H1 (cell line): ENCODE data around the gene CTPS1.

ENCODE experiments used
- CEBPB ChIP-seq: IDR thresholded peaks from 2 replicates; pipeline ENCODE4 v1.6.1; 2012; ENCODE audit warnings: low read depth, low read length
- CREB1 ChIP-seq: IDR thresholded peaks from 2 replicates; pipeline ENCODE4 v1.6.1; 2012; ENCODE audit warnings: inconsistent platforms
- EP300 ChIP-seq, 2 experiments: IDR thresholded peaks; 1 replicate in 1 of 2; 2 replicates in 1 of 2; pipeline ENCODE4 v1.6.1; 2011 to 2012; ENCODE audit warnings: low read depth in 2 of 2, low read length in 2 of 2, mild to moderate bottlenecking in 2 of 2, borderline replicate concordance in 1 of 2, inconsistent platforms in 1 of 2, moderate library complexity in 1 of 2
- HDAC2 ChIP-seq, 2 experiments: fragments of 300-600 bp in 1 of 2; sonication (generic) in 1 of 2; IDR thresholded peaks; 2 replicates each; pipeline ENCODE4 v1.6.1; 2011 to 2012; ENCODE audit warnings: low read depth in 2 of 2, low read length in 2 of 2, mild to moderate bottlenecking in 2 of 2, moderate library complexity in 2 of 2, borderline replicate concordance in 1 of 2, inconsistent platforms in 1 of 2
- MAX ChIP-seq: IDR thresholded peaks from 2 replicates; pipeline ENCODE4 v1.6.1; 2012; ENCODE audit warnings: inconsistent platforms
- RAD21 ChIP-seq, 2 experiments: IDR thresholded peaks in 1 of 2; conservative IDR thresholded peaks in 1 of 2; 2 replicates each; pipeline ENCODE4 v1.6.1; 2011; ENCODE audit warnings: low read depth in 2 of 2, low read length in 2 of 2, improper control_type of control experiment in 1 of 2, inconsistent platforms in 1 of 2, mild to moderate bottlenecking in 1 of 2, moderate library complexity in 1 of 2
- SP1 ChIP-seq: IDR thresholded peaks from 2 replicates; pipeline ENCODE4 v1.6.1; 2011; ENCODE audit warnings: low read depth, low read length
- TCF12 ChIP-seq: IDR thresholded peaks from 2 replicates; pipeline ENCODE4 v1.6.1; 2011; ENCODE audit warnings: low read depth, mild to moderate bottlenecking, low read length
- TF ChIP-seq, protein P1 (sequence below), 3 experiments: IDR thresholded peaks; 1 replicate in 2 of 3; 2 replicates in 1 of 3; pipeline versions ENCODE4 v1.5.1 to v1.6.1; 2011; ENCODE audit warnings: low read length in 3 of 3, mild to moderate bottlenecking in 3 of 3, inconsistent platforms in 2 of 3, low read depth in 1 of 3, moderate library complexity in 1 of 3; ENCODE audit not compliant: insufficient read depth in 1 of 3; ENCODE audit errors: control extremely low read depth in 1 of 3

DNA sequence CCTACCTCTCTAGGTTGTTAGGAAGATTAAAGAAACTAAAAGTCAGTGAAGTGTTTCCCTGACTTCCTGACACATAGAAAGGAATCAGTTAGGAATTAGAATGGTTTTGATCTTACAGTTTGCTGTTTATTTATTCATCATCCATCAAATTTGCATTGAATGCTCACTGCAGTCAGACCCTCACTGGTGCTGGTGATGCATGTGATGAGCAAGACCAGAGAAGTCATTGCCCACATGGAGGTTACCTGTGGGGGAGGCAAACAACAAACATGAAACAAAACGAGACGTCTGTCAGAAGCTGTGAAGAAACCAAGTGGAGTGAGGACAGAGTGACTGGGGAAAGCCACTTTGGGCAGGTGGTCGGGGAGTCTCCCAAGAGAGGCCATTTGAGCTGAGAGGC, 6.4 kb downstream of the CTPS1 start:
- TF ChIP-seq CEBPB (no peak), CREB1 (no peak), SP1 (no peak), TCF12 (no peak), HDAC2 (IDR thresholded peaks at IDR 0.05; ENCODE audit: borderline replicate concordance in 1 of 2, low read depth in 2 of 2, low read length in 2 of 2) (no peak), MAX (no peak), EP300 (IDR thresholded peaks at IDR 0.05; ENCODE audit: borderline replicate concordance in 1 of 2, low read depth in 2 of 2, low read length in 2 of 2) (no peak), RAD21 (IDR thresholded peaks at IDR 0.05 in 1 of 2, conservative IDR thresholded peaks at IDR 0.05 in 1 of 2; ENCODE audit: low read depth in 2 of 2, low read length in 2 of 2) (no peak)
- TF ChIP-seq, protein P1, sequence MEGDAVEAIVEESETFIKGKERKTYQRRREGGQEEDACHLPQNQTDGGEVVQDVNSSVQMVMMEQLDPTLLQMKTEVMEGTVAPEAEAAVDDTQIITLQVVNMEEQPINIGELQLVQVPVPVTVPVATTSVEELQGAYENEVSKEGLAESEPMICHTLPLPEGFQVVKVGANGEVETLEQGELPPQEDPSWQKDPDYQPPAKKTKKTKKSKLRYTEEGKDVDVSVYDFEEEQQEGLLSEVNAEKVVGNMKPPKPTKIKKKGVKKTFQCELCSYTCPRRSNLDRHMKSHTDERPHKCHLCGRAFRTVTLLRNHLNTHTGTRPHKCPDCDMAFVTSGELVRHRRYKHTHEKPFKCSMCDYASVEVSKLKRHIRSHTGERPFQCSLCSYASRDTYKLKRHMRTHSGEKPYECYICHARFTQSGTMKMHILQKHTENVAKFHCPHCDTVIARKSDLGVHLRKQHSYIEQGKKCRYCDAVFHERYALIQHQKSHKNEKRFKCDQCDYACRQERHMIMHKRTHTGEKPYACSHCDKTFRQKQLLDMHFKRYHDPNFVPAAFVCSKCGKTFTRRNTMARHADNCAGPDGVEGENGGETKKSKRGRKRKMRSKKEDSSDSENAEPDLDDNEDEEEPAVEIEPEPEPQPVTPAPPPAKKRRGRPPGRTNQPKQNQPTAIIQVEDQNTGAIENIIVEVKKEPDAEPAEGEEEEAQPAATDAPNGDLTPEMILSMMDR (IDR thresholded peaks at IDR 0.05; ENCODE audit: control extremely low read depth in 1 of 3, insufficient read depth in 1 of 3, low read depth in 1 of 3, low read length in 3 of 3), result no peak
